K562 (cell line): ENCODE data around the gene CLEC12A. TPM values are rescaled to one million over a fixed set of nuclear protein-coding genes. Genes with fewer than 3 reads are reported as not detected.

ENCODE experiments used
- ATAC-seq: fragments of 200-7000 bp; cut with Tn5 transposase; 3 replicates; pipeline ENCODE4 v1.9.1; 2020; ENCODE audit warnings: moderate library complexity
- BruUV-seq: library from RNA; stranded (reverse); fragments of 400-500 nt; replicated peaks from 2 replicates; lab custom pipeline; 2021; lab: Mats Ljungman, UMichigan
- CTCF ChIA-PET: fragments of 300-600 bp; formaldehyde crosslinking; extraction: SDS; loops from one replicate; lab custom pipeline; 2021; ENCODE audit warnings: low intra/inter-chr PET ratio; lab: Yijun Ruan, JAX
- POLR2A ChIA-PET: fragments of 300-600, 350-650 bp; sonication (Branson Sonifier 250); formaldehyde crosslinking; extraction: SDS; loops from one replicate; lab custom pipeline; 2021; ENCODE audit warnings: antibody characterized with exemption, inconsistent platforms; lab: Yijun Ruan, JAX
- DNase-seq, 4 experiments: peaks; one replicate each; pipeline versions ENCODE4 v3.0.0 to v3.0.0-alpha.2; 2011 to 2018; ENCODE audit warnings: low spot score in 3 of 4, mixed read lengths in 3 of 4; ENCODE audit errors: extremely low read depth in 1 of 4
- FAIRE-seq: peaks from 2 replicates; lab custom pipeline; 2011; peaks lifted over from hg19 to GRCh38; lab: Jason Lieb, UNC
- H2AFZ ChIP-seq: 2 replicates; pipeline ENCODE4 v1.6.0; 2011; ENCODE audit warnings: low read depth, low read length, control low read depth, inconsistent platforms
- H3K27ac ChIP-seq: fragments of 200-600 bp; 3 replicates; pipeline ENCODE4 v1.8.0; 2011; ENCODE audit warnings: low read depth, mild to moderate bottlenecking, control low read depth, inconsistent platforms, low read length, moderate library complexity, mixed read lengths; ENCODE audit errors: extremely low read depth
- H3K27me3 ChIP-seq, 2 experiments: fragments of 300-600 bp in 1 of 2; 2 replicates in 1 of 2; 3 replicates in 1 of 2; pipeline versions ENCODE4 v1.6.0 to v1.8.0; 2011; ENCODE audit warnings: inconsistent platforms in 2 of 2, low read length in 2 of 2, mild to moderate bottlenecking in 1 of 2, mixed read lengths in 1 of 2, moderate library complexity in 1 of 2; ENCODE audit not compliant: control insufficient read depth in 2 of 2, insufficient read depth in 2 of 2
- H3K36me3 ChIP-seq: fragments of 300-600 bp; 3 replicates; pipeline ENCODE4 v1.8.0; 2011; ENCODE audit warnings: mild to moderate bottlenecking, low read length, inconsistent platforms; ENCODE audit not compliant: control insufficient read depth, insufficient read depth
- H3K4me1 ChIP-seq, 2 experiments: fragments of 200-600 bp in 1 of 2; replicated peaks in 1 of 2; 2 replicates in 1 of 2; 3 replicates in 1 of 2; pipeline versions ENCODE4 v1.5.1 to v1.8.0; 2011; ENCODE audit warnings: inconsistent platforms in 2 of 2, low read length in 2 of 2, mild to moderate bottlenecking in 1 of 2, mixed read lengths in 1 of 2, moderate library complexity in 1 of 2; ENCODE audit not compliant: control insufficient read depth in 2 of 2, insufficient read depth in 2 of 2
- H3K4me2 ChIP-seq: 2 replicates; pipeline ENCODE4 v1.6.1; 2011; ENCODE audit warnings: low read length, control low read depth, inconsistent platforms, mixed read lengths; ENCODE audit not compliant: insufficient read depth
- H3K4me3 ChIP-seq: fragments of 200-600 bp; sonication (generic), shearing (Covaris generic); 2 replicates; pipeline ENCODE4 v1.5.1; 2016; ENCODE audit warnings: control low read depth, inconsistent platforms
- H3K79me2 ChIP-seq: fragments of 200-600 bp; 3 replicates; pipeline ENCODE4 v1.8.0; 2011; ENCODE audit warnings: low read length, inconsistent platforms; ENCODE audit not compliant: control insufficient read depth, insufficient read depth
- H3K9ac ChIP-seq, 2 experiments: 2 replicates each; pipeline versions ENCODE4 v1.6.0 to v1.6.1; 2011; ENCODE audit warnings: low read depth in 2 of 2, low read length in 2 of 2, control low read depth in 1 of 2, inconsistent platforms in 1 of 2, mild to moderate bottlenecking in 1 of 2, mixed read lengths in 1 of 2; ENCODE audit not compliant: insufficient read depth in 1 of 2
- H3K9me1 ChIP-seq: one replicate; pipeline ENCODE4 v1.6.0; 2011; ENCODE audit warnings: inconsistent platforms, mild to moderate bottlenecking, low read length, moderate library complexity; ENCODE audit not compliant: control insufficient read depth, insufficient read depth
- H3K9me3 ChIP-seq: replicated peaks from 2 replicates; pipeline ENCODE4 v1.5.1; 2011; ENCODE audit warnings: low read depth, low read length, inconsistent platforms; ENCODE audit not compliant: control insufficient read depth, insufficient read depth
- H4K20me1 ChIP-seq: replicated peaks from 2 replicates; pipeline ENCODE4 v1.6.1; 2011; ENCODE audit warnings: low read length, inconsistent platforms, mixed read lengths; ENCODE audit not compliant: control insufficient read depth, insufficient read depth
- BACH1 ChIP-seq: fragments of 200-800 bp; sonication (Bioruptor generic); IDR thresholded peaks from 2 replicates; pipeline ENCODE4 v1.6.1; 2016; ENCODE audit warnings: missing genetic modification characterization, missing compliant biosample characterization
- C11orf30 ChIP-seq: fragments of 450-650 bp; IDR thresholded peaks from 2 replicates; pipeline ENCODE4 v1.6.1; 2016; ENCODE audit warnings: low read depth, mild to moderate bottlenecking
- CBFA2T3 ChIP-seq: fragments of 450-650 bp; IDR thresholded peaks from 2 replicates; pipeline ENCODE4 v1.6.1; 2017
- FOXA3 ChIP-seq, 2 experiments: fragments of 450-650 bp in 1 of 2; sonication (generic) in 1 of 2; formaldehyde crosslinking; IDR thresholded peaks in 1 of 2; conservative IDR thresholded peaks in 1 of 2; 2 replicates each; pipeline versions ENCODE4 v1.4.0 to v1.8.0; 2020 to 2022; ENCODE audit warnings: mild to moderate bottlenecking in 2 of 2, missing genetic modification reagents in 1 of 2
- KAT7 ChIP-seq: sonication (generic); formaldehyde crosslinking; IDR thresholded peaks from 2 replicates; pipeline ENCODE4 v1.8.0; 2022; ENCODE audit warnings: missing genetic modification reagents, mild to moderate bottlenecking, borderline replicate concordance
- KHSRP ChIP-seq: fragments of 450-650 bp; IDR thresholded peaks from 2 replicates; pipeline ENCODE4 v1.6.1; 2017
- MAFG ChIP-seq: fragments of 450-650 bp; conservative IDR thresholded peaks from 2 replicates; pipeline ENCODE4 v1.6.1; 2016; ENCODE audit warnings: missing genetic modification characterization, missing compliant biosample characterization
- NFE2 ChIP-seq: IDR thresholded peaks from 2 replicates; pipeline ENCODE4 v1.6.1; 2014; ENCODE audit warnings: antibody characterized with exemption, low read depth
- SMARCB1 ChIP-seq: IDR thresholded peaks from 2 replicates; pipeline ENCODE4 v1.6.1; 2011; ENCODE audit warnings: improper control_type of control experiment, low read depth; ENCODE audit not compliant: insufficient read length
- ZNF165 ChIP-seq: fragments of 250-450 bp; sonication (Bioruptor Pico); IDR thresholded peaks from 2 replicates; pipeline ENCODE4 v1.4.0; 2020; ENCODE audit warnings: borderline replicate concordance
- ZNF316 ChIP-seq: fragments of 450-650 bp; IDR thresholded peaks from 2 replicates; pipeline ENCODE4 v1.6.1; 2016
- WGBS: fragments of 100-300 bp; shearing (Covaris generic); methylation state at CpG from one replicate; pipeline ENCODE4 v1.1.6; 2016; ENCODE audit warnings: low coverage, mixed read lengths; ENCODE audit not compliant: insufficient coverage; ENCODE audit errors: missing lambda C conversion rate; 5-methylcytosine and 5-hydroxymethylcytosine counted together
- in situ Hi-C: fragments of 300-500 bp; cut with MboI; formaldehyde crosslinking; loops from 4 replicates; pipeline ENCODE4 v1.15.0; 2018; ENCODE audit warnings: inconsistent platforms, mixed read lengths
- intact Hi-C: fragments of 100-400 bp; cut with micrococcal nuclease; formaldehyde crosslinking; loops from 2 replicates; pipeline ENCODE4 v1.14.2; 2022
- polyA plus RNA-seq, 8 experiments: library from polyadenylated mRNA; depleted of rRNA in 4 of 8; stranded (reverse) in 5 of 8; unstranded in 3 of 8; fragments of >200 nt; fragmentation: Nextera tagmentation in 2 of 8; fragmentation: Illumina TruSeq in 1 of 8; extraction: Ambion mirVana in 2 of 8; extraction: Trizol in 1 of 8; gene quantifications; 2 replicates each; pipeline versions ENCODE4 v1.2.1 to v1.2.3, GENCODE V29; 2011 to 2014; ENCODE audit warnings: inconsistent platforms in 1 of 8, missing spikeins in 1 of 8
- total RNA-seq, 7 experiments: library from RNA; depleted of rRNA in 6 of 7; stranded (reverse); fragments of >200 nt in 6 of 7; fragmentation: Illumina TruSeq in 2 of 7; extraction: Trizol in 2 of 7; gene quantifications; 2 replicates each; pipeline versions ENCODE4 v1.2.1 to v1.2.3, GENCODE V29; 2011 to 2021; ENCODE audit warnings: low replicate concordance in 1 of 7
- TF ChIP-seq, protein P1 (sequence below), 2 experiments: fragments of 450-650 bp in 1 of 2; sonication (generic) in 1 of 2; formaldehyde crosslinking in 1 of 2; IDR thresholded peaks; 2 replicates each; pipeline versions ENCODE4 v1.7.1 to v1.9.0; 2016 to 2022; ENCODE audit warnings: inconsistent platforms in 1 of 2, mild to moderate bottlenecking in 1 of 2, missing genetic modification reagents in 1 of 2

CLEC12A gene
- total and polyA plus RNA-seq, 9 of the 15 experiments (the other 6 are each of a cell fraction or from before 2014, with no cell fraction given) = not detected

DNA sequence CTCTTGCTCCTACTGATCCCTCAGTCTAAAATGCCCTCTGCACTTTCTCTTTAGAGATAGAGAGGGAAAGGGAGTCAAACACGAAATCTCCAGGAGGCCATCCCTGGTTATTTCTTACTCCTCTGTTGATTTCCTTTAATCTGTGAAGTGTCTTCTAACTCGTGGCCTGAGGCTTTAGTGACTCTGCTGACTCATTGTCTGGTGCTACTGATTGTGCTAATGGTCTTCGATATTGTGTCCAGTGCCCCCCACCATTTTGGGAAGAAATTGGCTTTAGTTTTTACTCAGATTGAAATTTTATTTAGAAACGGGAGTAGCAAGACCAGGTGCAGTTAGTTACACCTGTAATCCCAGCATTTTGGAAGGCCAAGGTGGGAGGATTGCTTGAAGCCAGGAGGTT lies 60.1 kb downstream of the CLEC12A start:
- ChIA-PET CTCF (no interaction called here), POLR2A (no interaction called here)
- Histone ChIP-seq H3K9me1 (no peaks in the 10 kb centered on the region), H3K27me3 (no peaks in the 10 kb centered on the region; a peak in 1 of 5 replicates), H3K9me3 (no peaks in the 10 kb centered on the region), H4K20me1 (no peaks in the 10 kb centered on the region), H3K36me3 (no peaks in the 10 kb centered on the region), H2AFZ (no peak overlapping the region), H3K79me2 (no peaks in the 10 kb centered on the region), H3K4me3 (no peak overlapping the region), H3K9ac (no peak overlapping the region), H3K27ac (no peak overlapping the region), H3K4me2 (no peak overlapping the region), H3K4me1 (no peaks in the 10 kb centered on the region)
- 10% methylated on average over 2 of the region's 4 CpGs for WGBS
- FAIRE-seq (no peak), DNase-seq (peak in 1 of 4 experiments; percentile 42), ATAC-seq (no peak)
- TF ChIP-seq MAFG (tag) = peak; percentile 76
- peak; percentile 54; the same call in 1 of the 2 replicates for TF ChIP-seq C11orf30
- no peak for TF ChIP-seq ZNF165 (CRISPR knock-in tag)
- no peak for TF ChIP-seq FOXA3 (CRISPR knock-in tag; conservative IDR thresholded peaks at IDR 0.05 in 1 of 2, IDR thresholded peaks at IDR 0.05 in 1 of 2)
- TF ChIP-seq, protein P1, sequence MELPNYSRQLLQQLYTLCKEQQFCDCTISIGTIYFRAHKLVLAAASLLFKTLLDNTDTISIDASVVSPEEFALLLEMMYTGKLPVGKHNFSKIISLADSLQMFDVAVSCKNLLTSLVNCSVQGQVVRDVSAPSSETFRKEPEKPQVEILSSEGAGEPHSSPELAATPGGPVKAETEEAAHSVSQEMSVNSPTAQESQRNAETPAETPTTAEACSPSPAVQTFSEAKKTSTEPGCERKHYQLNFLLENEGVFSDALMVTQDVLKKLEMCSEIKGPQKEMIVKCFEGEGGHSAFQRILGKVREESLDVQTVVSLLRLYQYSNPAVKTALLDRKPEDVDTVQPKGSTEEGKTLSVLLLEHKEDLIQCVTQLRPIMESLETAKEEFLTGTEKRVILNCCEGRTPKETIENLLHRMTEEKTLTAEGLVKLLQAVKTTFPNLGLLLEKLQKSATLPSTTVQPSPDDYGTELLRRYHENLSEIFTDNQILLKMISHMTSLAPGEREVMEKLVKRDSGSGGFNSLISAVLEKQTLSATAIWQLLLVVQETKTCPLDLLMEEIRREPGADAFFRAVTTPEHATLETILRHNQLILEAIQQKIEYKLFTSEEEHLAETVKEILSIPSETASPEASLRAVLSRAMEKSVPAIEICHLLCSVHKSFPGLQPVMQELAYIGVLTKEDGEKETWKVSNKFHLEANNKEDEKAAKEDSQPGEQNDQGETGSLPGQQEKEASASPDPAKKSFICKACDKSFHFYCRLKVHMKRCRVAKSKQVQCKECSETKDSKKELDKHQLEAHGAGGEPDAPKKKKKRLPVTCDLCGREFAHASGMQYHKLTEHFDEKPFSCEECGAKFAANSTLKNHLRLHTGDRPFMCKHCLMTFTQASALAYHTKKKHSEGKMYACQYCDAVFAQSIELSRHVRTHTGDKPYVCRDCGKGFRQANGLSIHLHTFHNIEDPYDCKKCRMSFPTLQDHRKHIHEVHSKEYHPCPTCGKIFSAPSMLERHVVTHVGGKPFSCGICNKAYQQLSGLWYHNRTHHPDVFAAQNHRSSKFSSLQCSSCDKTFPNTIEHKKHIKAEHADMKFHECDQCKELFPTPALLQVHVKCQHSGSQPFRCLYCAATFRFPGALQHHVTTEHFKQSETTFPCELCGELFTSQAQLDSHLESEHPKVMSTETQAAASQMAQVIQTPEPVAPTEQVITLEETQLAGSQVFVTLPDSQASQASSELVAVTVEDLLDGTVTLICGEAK (IDR thresholded peaks at IDR 0.05) = no peak
- TF ChIP-seq, protein P1 (CRISPR knock-in tag; IDR thresholded peaks at IDR 0.05) = no peak
- peak; percentile 79 for TF ChIP-seq NFE2
- TF ChIP-seq SMARCB1 = no peak
- TF ChIP-seq KHSRP = no peak
- TF ChIP-seq BACH1 (tag) = peak; percentile 44; the same call in 1 of the 2 replicates
- TF ChIP-seq ZNF316 = 0 out of 2 replicates have a peak, but pooled peaks have one; percentile 21
- TF ChIP-seq CBFA2T3 = peak; percentile 51; the same call in 1 of the 2 replicates
- no peak for TF ChIP-seq KAT7 (CRISPR knock-in tag)
- in situ Hi-C loops (no loop called here), intact Hi-C loops (loop anchor here (5.0 kb wide), 1 partner anchor 106 kb away; no protein-coding TSS in a partner anchor)
- no TSS peak for BruUV-seq
